HG03103 (cell line): ENCODE results near the gene LRRFIP1.
"Not testable (repeated sequence)": the region's sequence is repeated elsewhere in the genome, so short reads cannot be mapped to it uniquely, and the experiment has no call there.

Experiments
- ATAC-seq: cut with Tn5 transposase; IDR thresholded peaks from one replicate; pipeline ENCODE4 v1.9.1; 2021; ENCODE audit warnings: low read depth; ENCODE audit not compliant: unreplicated experiment

LRRFIP1 gene

GRCh38 chr2:237762291-237763182, 135.2 kb downstream of the LRRFIP1 start:
- not testable (repeated sequence) for ATAC-seq

DNA sequence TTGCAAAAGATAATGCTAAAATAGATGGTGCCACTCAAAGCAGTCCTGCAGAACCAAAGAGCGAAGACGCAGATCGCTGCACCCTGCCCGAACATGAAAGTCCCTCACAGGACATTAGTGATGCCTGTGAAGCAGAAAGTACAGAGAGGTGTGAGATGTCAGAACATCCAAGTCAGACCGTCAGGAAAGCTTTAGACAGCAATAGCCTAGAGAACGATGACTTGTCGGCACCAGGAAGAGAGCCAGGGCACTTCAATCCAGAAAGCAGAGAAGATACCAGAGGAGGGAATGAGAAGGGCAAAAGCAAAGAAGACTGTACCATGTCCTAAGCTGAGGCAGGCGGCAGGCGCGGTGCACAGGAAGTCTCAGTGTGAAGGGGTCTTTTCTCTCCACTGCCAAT, 136.4 kb downstream of the LRRFIP1 start:
- ATAC-seq = no peak

DNA sequence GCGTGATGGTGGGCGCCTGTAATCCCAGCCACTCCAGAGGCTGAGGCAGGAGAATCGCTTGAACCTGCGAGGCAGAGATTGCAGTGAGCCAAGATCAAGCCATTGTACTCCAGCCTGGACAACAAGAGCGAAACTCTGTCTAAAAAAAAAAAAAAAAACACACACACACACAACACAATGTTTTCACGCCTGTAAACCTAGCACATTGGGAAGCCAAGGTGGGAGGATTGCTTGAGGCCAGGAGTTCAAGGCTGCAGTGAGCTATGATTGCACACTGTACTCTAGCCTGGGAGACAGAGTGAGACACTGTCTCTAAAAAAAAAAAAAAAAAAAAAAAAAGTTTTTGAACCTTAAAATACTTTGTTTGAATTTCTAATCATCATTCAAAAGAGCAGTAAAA, 137.7 kb downstream of the LRRFIP1 start:
- not testable (repeated sequence) for ATAC-seq

DNA sequence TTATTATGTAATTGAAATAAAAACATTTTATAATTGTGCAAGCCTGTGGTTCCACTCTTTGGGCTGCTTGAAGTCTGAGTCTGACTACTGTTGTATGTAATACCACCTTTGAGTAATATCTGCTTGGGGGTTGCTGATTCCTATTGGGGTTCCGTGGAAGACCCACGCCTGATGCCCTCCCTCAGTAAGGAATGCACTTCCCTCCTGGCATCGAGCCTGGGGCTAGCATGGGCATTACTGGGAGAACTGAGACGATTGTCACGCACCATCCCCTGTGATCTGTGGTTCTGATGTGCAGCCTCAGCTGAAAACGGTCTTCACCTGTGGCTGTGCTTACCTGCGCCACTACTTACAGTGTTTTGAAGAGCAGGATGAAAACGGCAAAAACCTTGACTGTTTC, 138.5 kb downstream of the LRRFIP1 start:
- ATAC-seq = no peak

GRCh38 chr2:237766340-237766739, 139.0 kb downstream of the LRRFIP1 start:
- no peak for ATAC-seq

GRCh38 chr2:237772513-237772912, 145.1 kb downstream of the LRRFIP1 start:
- ATAC-seq = no peak

DNA sequence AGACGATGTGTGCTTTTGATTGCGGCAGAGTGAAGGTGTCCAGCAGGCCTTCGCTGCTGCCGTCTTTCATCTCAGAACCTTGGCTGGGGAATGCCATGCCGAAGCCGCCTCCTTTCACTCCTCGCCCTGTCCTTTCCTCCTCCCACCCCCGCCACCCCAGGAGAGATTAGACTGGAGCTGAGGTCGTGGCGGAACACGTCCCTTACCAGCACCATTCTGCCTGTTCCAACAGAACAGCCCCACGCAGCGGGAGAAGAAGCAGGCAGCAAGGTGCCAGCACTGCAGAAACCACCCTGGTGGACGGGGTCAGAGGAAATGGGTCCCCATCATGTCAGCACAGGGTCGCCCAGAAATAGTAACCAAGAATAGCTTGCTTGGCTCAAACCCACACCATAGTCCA, 146.4 kb downstream of the LRRFIP1 start:
- ATAC-seq = no peak

- no peak for ATAC-seq
Measured at GRCh38 chr2:237774811-237775553, 147.6 kb downstream of the LRRFIP1 start.

DNA sequence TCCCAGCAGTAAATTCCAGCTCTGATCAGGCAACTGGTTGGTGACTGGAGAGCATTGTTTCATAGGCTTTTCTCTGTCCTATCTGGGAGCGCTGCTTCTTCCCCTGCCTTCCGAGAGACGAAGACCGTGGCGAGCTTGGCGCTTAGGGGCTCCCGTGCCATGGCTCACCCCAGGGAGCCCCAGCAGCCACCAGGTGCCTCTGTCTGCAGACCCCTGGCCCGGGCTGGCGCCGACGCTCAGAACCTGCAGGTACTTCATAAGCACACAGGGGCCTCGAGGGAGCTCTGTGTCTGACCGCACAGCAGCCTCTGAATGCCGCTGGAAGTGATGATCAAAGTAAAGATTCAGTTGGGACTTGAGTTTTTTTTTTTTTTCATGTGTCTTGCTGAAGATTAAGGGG, 152.1 kb downstream of the LRRFIP1 start:
- ATAC-seq = no peak

GRCh38 chr2:237782181-237782580, 154.8 kb downstream of the LRRFIP1 start:
- no peak for ATAC-seq

DNA sequence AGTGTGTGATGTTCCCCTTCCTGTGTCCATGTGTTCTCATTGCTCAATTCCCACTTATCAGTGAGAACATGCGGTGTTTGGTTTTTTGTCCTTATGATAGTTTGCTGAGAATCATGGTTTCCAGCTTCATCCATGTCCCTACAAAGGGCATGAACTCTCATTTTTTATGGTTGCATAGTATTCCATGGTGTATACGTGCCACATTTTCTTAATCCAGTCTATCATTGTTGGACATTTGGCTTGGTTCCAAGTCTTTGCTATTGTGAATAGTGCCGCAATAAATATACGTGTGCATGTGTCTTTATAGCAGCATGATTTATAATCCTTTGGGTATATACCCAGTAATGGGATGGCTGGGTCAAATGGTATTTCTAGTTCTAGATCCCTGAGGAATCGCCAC, 156.3 kb downstream of the LRRFIP1 start:
- not testable (repeated sequence) for ATAC-seq

GRCh38 chr2:237786936-237787335, 159.5 kb downstream of the LRRFIP1 start:
- ATAC-seq = no peak

- no peak for ATAC-seq
Measured at GRCh38 chr2:237790353-237790752, 163.0 kb downstream of the LRRFIP1 start.

- ATAC-seq = no peak
Measured at GRCh38 chr2:237791977-237792727, 164.8 kb downstream of the LRRFIP1 start.

GRCh38 chr2:237797253-237797652, 169.9 kb downstream of the LRRFIP1 start:
- no peak for ATAC-seq

- ATAC-seq = no peak
Measured at GRCh38 chr2:237798236-237799059, 171.1 kb downstream of the LRRFIP1 start, which contains the start of gene RBM44. Gene RBM44 (plus strand): TSS chr2:237798779. CDS start chr2:237813610, 14,831 bp downstream.

- ATAC-seq = no peak
Measured at GRCh38 chr2:237799060-237799428, 171.7 kb downstream of the LRRFIP1 start.

DNA sequence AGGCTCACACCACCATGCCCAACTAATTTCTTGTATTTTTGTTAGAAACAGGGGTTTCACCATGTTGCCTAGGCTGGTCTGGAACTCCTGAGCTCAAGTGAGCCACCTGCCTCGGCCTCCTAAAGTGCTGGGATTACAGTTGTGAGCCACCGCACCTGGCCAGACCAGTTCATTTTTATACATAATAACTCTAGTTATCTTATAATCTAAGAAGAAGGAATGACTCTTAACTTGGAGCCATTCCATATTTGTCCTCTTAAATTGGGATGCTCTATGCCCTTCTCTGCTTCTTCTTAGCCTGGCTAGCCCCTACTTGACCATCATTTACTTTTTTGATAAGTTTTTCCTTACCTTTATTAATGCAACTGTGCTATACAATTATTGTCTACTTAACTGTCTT, 174.1 kb downstream of the LRRFIP1 start:
- no peak for ATAC-seq

- no peak for ATAC-seq
Measured at GRCh38 chr2:237806334-237806733, 178.9 kb downstream of the LRRFIP1 start.

DNA sequence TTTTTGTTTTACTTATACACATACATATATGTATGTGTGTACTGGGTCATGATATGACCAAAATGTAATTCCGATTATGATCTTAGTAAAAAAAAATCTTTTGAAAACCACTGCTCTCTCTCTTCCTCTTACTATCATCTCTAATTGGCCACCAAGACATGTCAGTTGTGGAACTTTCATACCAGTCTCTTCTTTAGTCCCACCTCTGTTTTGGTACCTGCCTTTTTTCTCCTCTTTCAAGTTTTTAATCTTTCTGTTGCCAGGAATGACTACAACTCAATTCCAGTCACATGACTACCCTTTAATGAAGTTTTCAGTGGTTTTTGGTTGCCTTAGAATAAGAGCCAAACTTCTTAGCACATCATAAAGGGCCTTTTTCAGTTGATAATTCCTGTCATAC, 188.2 kb downstream of the LRRFIP1 start:
- no peak for ATAC-seq
